CD4-positive, alpha-beta memory T cell (primary cell): ENCODE data around the gene TEX22. TPM values are rescaled to one million over a fixed set of nuclear protein-coding genes. Genes with fewer than 3 reads are reported as not detected.

Experiments
- CTCF ChIA-PET: fragments of 350-600 bp; sonication (Branson Sonifier 250); formaldehyde crosslinking; loops from one replicate; lab custom pipeline; 2021; ENCODE audit warnings: inconsistent platforms; ENCODE audit not compliant: partially characterized antibody; lab: Charles Lee
- POLR2A ChIA-PET: fragments of 350-600 bp; sonication (Branson Sonifier 250); formaldehyde crosslinking; loops from one replicate; lab custom pipeline; 2021; ENCODE audit not compliant: partially characterized antibody; lab: Charles Lee
- DNase-seq, 5 donors: peaks; one replicate each; pipeline versions ENCODE4 v3.0.0 to v3.0.0-alpha.2; 2020 to 2022; ENCODE audit warnings: mixed read lengths in 1 of 5
- H3K27ac ChIP-seq: one replicate; pipeline ENCODE4 v1.7.0; 2013; ENCODE audit warnings: low read depth, low read length
- H3K27me3 ChIP-seq: 2 replicates; pipeline ENCODE4 v1.7.0; 2013; ENCODE audit warnings: mild to moderate bottlenecking, low read length, moderate library complexity; ENCODE audit not compliant: insufficient read depth
- H3K36me3 ChIP-seq: 2 replicates; pipeline ENCODE4 v1.7.0; 2013; ENCODE audit warnings: mild to moderate bottlenecking, low read length, moderate library complexity; ENCODE audit not compliant: insufficient read depth
- H3K4me1 ChIP-seq: 2 replicates; pipeline ENCODE4 v1.7.0; 2013; ENCODE audit warnings: mild to moderate bottlenecking, low read length, moderate library complexity; ENCODE audit not compliant: insufficient read depth
- H3K4me3 ChIP-seq, 2 donors: one replicate each; pipeline ENCODE4 v1.7.0; 2013; ENCODE audit warnings: low read length in 2 of 2, mild to moderate bottlenecking in 1 of 2
- H3K9me3 ChIP-seq, 2 donors: one replicate each; pipeline ENCODE4 v1.7.0; 2013; ENCODE audit warnings: low read length in 2 of 2, control low read depth in 1 of 2; ENCODE audit not compliant: control insufficient read depth in 1 of 2
- H3K27ac Mint-ChIP-seq, 7 donors: one replicate each; pipeline ENCODE4 v1.8.0; 2020 to 2021; ENCODE audit warnings: mixed read lengths in 7 of 7, mild to moderate bottlenecking in 6 of 7, inconsistent platforms in 3 of 7, moderate library complexity in 3 of 7
- H3K27me3 Mint-ChIP-seq, 2 donors: one replicate each; pipeline ENCODE4 v1.8.0; 2020 to 2021; ENCODE audit warnings: mixed read lengths in 2 of 2
- H3K36me3 Mint-ChIP-seq, 2 donors: one replicate each; pipeline ENCODE4 v1.8.0; 2020 to 2021; ENCODE audit warnings: mixed read lengths in 2 of 2, inconsistent platforms in 1 of 2, mild to moderate bottlenecking in 1 of 2
- H3K4me1 Mint-ChIP-seq, 4 donors: one replicate each; pipeline ENCODE4 v1.8.0; 2020 to 2021; ENCODE audit warnings: mixed read lengths in 4 of 4, mild to moderate bottlenecking in 1 of 4
- H3K4me3 Mint-ChIP-seq, 8 donors: one replicate each; pipeline ENCODE4 v1.8.0; 2020 to 2021; ENCODE audit warnings: mixed read lengths in 8 of 8, mild to moderate bottlenecking in 7 of 8, moderate library complexity in 6 of 8, inconsistent platforms in 3 of 8
- H3K9me3 Mint-ChIP-seq, 8 donors: one replicate each; pipeline ENCODE4 v1.8.0; 2020 to 2021; ENCODE audit warnings: mixed read lengths in 8 of 8, mild to moderate bottlenecking in 5 of 8, inconsistent platforms in 3 of 8, moderate library complexity in 1 of 8
- intact Hi-C: fragments of 100-400 bp; cut with micrococcal nuclease; formaldehyde crosslinking; loops from one replicate; pipeline ENCODE4 v1.15.1; 2023
- polyA plus RNA-seq, 2 donors: library from polyadenylated mRNA; unstranded; fragments of 300-500 nt; fragmentation: Illumina TruSeq; gene quantifications; one replicate each; pipeline ENCODE4 v1.2.3, GENCODE V29; 2021
- total RNA-seq, 2 experiments: library from RNA; stranded (reverse); gene quantifications; one replicate each; pipeline ENCODE4 v1.2.3, GENCODE V29; 2021

TEX22 gene
- total and polyA plus RNA-seq, 4 experiments from 2014 or later = 4.7 to 7.5 TPM; not detected in 2

DNA sequence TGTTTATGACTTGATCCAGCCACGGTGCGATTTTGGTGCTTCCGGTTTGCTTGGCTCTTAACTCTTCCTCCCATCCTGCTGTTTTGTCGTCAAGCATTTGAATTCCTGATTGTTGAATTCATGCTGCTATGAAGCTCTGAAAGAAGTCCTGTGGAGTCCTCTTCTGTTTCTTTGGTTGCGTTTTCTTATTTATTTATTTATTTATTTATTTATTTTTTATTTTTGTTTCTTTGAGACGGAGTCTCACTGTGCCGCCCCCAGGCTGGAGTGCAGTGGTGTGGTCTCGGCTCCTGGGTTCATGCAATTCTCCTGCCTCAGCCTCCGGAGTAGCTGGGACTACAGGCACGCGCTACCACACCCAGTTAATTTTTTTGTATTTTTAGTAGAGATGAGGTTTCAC, 18.3 kb downstream of the TEX22 start:
- intact Hi-C loops = no loop called here
- H3K36me3 Mint-ChIP-seq = peaks cover 0 to 3% of the 10 kb centered on the region in 2 donors
- peak overlapping the region in 7 of 8 donors; percentile 4 to 76 (median 31) for H3K4me3 Mint-ChIP-seq

DNA sequence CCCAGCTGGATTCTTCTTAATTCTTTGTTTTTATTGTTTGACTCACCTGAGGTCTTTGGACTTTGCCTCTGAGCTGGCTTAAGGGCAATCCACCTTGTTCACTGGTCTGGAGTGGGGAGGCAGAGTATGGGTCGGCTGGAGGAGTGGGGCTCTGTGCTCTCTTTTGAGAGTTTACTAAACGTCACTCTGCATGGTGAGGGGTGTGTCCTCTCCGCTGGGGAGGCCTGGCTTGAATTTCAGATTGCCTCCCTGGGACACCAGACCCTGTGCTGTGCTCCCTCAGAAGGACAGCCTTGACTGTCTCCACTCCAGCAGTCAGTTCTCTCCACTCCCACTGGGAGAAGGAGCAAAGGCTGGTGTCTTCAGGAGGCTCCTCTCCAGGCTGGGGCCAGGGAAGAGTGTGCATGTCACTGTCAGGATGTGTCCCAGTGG, 19.4 kb downstream of the TEX22 start:
- peak overlapping the region in 1 of 7 donors; percentile 50 for H3K27ac Mint-ChIP-seq
- intact Hi-C loops = no loop called here
- H3K27me3 ChIP-seq = peaks cover 18% of the 10 kb centered on the region
- H3K4me1 Mint-ChIP-seq = peaks cover 7 to 43% (median 28%) of the 10 kb centered on the region in 4 donors
- POLR2A ChIA-PET = interaction anchor here (0.9 kb wide), 2 partner anchors 63 to 72 kb away, joined by 3 to 5 read pairs; no protein-coding TSS in a partner anchor
- peak overlapping the region in 5 of 8 donors; percentile 15 to 36 (median 22) for H3K4me3 Mint-ChIP-seq
- DNase-seq = no peak
- peaks cover 0 to 3% of the 10 kb centered on the region in 2 donors for H3K36me3 Mint-ChIP-seq
- peaks cover 42% of the 10 kb centered on the region for H3K4me1 ChIP-seq
- peaks cover 2 to 4% of the 10 kb centered on the region in 2 donors for H3K27me3 Mint-ChIP-seq
- no peaks in the 10 kb centered on the region for H3K9me3 ChIP-seq
- CTCF ChIA-PET = interaction anchor here (1.2 to 2.0 kb wide), 2 partner anchors 17 to 72 kb away, joined by 3 to 9 read pairs; no protein-coding TSS in a partner anchor
- H3K9me3 Mint-ChIP-seq = no peaks in the 10 kb centered on the region
- no peaks in the 10 kb centered on the region for H3K36me3 ChIP-seq
- H3K4me3 ChIP-seq = no peak overlapping the region
- H3K27ac ChIP-seq = no peak overlapping the region

More for the DNA sequence above, 18.3 kb downstream of the TEX22 start:
- Mint-ChIP-seq H3K27me3 (peaks cover 3 to 4% of the 10 kb centered on the region in 2 donors), H3K9me3 (no peaks in the 10 kb centered on the region), H3K27ac (peak overlapping the region in 3 of 7 donors; percentile 1 to 42 (median 8)), H3K4me1 (peaks cover 5 to 36% (median 20%) of the 10 kb centered on the region in 4 donors)
- no peaks in the 10 kb centered on the region for H3K36me3 ChIP-seq
- CTCF ChIA-PET = interaction anchor here (2.0 kb wide), 1 partner anchor 73 kb away, joined by 9 read pairs; no protein-coding TSS in a partner anchor
- peaks cover 25% of the 10 kb centered on the region for H3K27me3 ChIP-seq
- no peak overlapping the region for H3K27ac ChIP-seq
- DNase-seq = no peak
- no peak overlapping the region for H3K4me3 ChIP-seq
- POLR2A ChIA-PET = interaction anchor here (1.6 kb wide), 1 partner anchor 32 kb away, joined by 3 read pairs; no protein-coding TSS in a partner anchor
- H3K4me1 ChIP-seq = peaks cover 35% of the 10 kb centered on the region
- no peaks in the 10 kb centered on the region for H3K9me3 ChIP-seq

DNA sequence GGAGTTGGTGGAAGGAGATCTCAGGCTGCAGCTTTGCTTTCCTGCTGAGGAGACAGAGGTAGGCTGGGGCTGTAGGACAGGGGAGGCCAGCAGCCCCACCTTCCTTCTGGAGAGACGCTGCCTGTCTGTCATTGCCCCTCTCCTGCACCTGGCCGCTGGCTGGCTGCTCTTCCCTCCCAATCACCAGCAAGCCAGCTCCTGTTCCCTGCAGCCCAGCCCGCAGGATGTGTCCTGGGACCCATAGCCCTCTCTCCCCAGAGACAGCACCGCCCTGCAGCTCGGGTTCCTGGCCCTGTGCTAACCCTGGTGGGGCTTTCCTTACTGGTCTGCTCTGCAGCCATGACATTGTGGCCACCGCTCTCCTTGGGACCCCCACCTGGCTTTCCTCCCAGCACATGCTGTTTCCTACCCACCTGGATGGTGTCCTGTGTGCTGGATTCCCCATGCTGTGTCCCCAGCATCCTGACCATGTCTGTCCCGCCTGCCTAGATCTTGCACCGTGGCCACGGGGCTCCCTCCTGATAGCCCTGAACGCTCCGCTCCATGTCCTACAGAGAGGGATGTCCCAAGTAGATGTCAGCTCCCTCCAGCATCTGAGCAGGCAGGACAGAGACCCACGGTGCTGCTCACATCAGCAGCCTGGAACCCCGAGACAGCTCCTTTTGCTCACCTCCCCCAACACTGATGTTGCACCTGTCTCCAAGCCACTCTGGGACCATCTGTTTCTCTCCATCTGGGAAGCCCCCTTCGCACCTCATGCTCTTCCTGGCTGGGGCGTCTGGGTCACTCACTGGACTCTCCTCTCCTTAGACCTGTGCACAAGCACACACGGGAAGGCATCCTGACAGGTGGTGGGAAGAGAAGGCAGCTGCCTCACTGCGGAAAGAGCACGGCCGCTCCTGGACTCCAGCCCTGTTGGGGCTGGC, 20.2 kb downstream of the TEX22 start:
- peak overlapping the region; percentile 15 to 78 (median 62) for H3K4me3 Mint-ChIP-seq
- ChIA-PET CTCF (interaction anchor here (1.2 to 2.0 kb wide), 2 partner anchors 16 to 71 kb away, joined by 3 to 9 read pairs; no protein-coding TSS in a partner anchor), POLR2A (interaction anchor here (0.6 to 1.0 kb wide), 4 partner anchors 14 to 71 kb away, joined by 3 to 5 read pairs (median 3); no protein-coding TSS in a partner anchor)
- Histone ChIP-seq H3K4me1 (peaks cover 43% of the 10 kb centered on the region), H3K9me3 (no peaks in the 10 kb centered on the region), H3K27me3 (peaks cover 10% of the 10 kb centered on the region), H3K36me3 (no peaks in the 10 kb centered on the region), H3K27ac (peak overlapping the region; percentile 48), H3K4me3 (peak overlapping the region in 1 of 2 donors; percentile 49)
- H3K27ac Mint-ChIP-seq = peak overlapping the region in 4 of 7 donors; percentile 7 to 88 (median 50)
- H3K9me3 Mint-ChIP-seq = no peaks in the 10 kb centered on the region
- H3K36me3 Mint-ChIP-seq = peaks cover 0 to 5% of the 10 kb centered on the region in 2 donors
- peaks cover 5 to 42% (median 26%) of the 10 kb centered on the region in 4 donors for H3K4me1 Mint-ChIP-seq
- H3K27me3 Mint-ChIP-seq = peaks cover 0 to 2% of the 10 kb centered on the region in 2 donors
- peak in 1 of 5 donors; percentile 32 for DNase-seq
- intact Hi-C loops = loop anchor here (1.0 kb wide), 1 partner anchor 73 kb away; the partner anchor contains the start of gene TEDC1

DNA sequence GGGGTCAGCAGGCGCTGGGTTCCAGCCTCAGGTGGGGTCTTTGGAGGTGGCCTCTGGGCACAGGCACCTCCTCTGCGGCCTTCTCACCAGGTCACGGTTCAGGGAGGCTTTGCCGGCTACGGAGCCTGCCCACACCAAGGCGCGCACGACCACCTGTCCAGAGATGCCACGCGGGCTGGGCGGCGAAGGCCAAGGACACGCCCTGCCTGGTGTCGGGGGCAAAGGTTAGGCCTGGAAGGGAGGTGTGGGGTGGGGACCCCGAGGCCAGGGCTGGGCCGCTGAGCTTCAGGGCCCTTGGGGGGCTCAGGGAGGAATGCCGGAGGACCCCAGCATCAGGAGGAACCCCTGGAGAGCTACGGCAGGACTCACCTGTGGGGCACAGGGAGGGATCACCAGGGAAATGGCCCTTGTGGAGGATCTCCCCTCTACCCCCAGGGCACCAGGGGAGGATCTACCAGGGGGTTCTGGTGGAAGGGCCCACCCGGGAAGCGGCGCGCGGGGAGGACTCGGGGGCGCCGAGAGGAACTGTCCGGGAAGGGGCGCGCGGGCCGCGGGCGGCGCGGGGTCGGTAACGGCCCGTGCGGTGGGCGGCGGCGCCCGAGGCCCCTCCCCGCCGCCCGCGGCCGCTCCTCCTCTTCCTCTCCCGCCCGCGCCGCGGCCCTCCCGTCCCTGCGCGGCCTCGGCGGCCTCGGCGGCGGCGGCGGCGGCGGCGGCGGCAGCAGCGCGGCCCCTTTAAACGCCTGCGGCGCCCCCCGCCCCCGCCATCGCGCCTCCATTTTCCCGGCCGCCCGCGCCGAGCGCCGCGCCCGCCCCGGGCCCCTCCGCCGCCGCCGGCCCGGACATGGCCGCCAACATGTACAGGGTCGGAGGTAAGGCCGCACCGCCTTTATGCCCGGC, 21.1 kb downstream of the TEX22 start, which contains the start of gene MTA1:
Gene MTA1, plus strand, starts transcription at position 633 of the 897 bp plus-strand sequence. Its CDS starts 209 bp downstream, at position 842.
- intact Hi-C loops = loop anchor here (1.0 kb wide), 1 partner anchor 72 kb away; the partner anchor contains the start of gene TEDC1
- POLR2A ChIA-PET = interaction anchor here (0.6 to 1.0 kb wide), 2 partner anchors 15 to 68 kb away, joined by 3 read pairs; no protein-coding TSS in a partner anchor
- H3K27me3 Mint-ChIP-seq = peaks cover 0 to 2% of the 10 kb centered on the region in 2 donors

DNA sequence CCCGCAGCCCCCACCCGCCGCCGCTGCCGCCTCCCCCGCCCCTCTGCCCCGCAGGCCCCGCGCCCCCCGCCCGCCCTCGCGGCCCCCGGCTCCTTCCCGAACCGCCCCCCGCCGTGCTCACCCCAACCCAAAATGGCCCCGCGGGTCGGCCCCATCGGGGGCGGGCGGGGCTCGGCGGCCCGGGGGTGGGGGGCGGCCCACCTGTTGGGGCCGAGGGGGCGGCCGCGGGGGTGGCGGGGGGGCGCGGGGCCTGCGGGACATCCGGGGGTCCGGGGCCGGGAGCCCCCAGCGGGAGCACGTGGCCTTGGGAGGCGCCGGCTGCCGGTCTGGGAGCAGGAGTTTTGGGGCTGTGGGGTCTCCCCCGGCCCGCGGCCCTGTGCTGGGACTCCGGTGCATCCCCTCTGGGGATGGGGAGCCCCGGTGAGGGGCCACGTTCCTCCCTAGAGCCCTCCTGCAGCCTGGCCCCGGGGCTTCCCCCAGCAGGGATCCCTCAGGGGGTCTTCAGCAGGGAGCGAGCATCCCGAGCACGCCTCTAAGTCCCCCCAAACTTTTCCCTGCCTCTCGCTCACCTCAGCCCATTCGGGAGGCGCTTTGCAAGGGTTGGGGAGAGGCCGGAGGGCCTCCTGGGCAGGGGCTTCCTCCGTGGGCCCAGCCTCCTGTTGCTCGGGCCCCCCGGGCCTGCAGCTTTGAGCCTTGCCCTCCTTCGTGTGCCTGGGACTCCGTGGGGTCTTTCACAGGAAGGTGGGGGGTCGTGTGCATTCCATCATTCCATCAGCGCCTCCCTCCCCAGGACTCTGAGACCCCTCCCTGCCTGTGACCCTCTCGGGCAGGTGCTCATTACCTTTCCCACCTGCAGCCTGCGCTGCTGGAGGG, 22.0 kb downstream of the TEX22 start:
- Mint-ChIP-seq H3K4me1 (peaks cover 3 to 42% (median 25%) of the 10 kb centered on the region in 4 donors), H3K27ac (peak overlapping the region; percentile 53 to 89 (median 75)), H3K36me3 (peaks cover 0 to 7% of the 10 kb centered on the region in 2 donors), H3K9me3 (no peaks in the 10 kb centered on the region), H3K27me3 (no peaks in the 10 kb centered on the region), H3K4me3 (peak overlapping the region; percentile 82 to 91 (median 86))
- Histone ChIP-seq H3K4me1 (peaks cover 36% of the 10 kb centered on the region), H3K27ac (peak overlapping the region; percentile 35), H3K36me3 (no peaks in the 10 kb centered on the region), H3K9me3 (no peaks in the 10 kb centered on the region), H3K27me3 (no peaks in the 10 kb centered on the region), H3K4me3 (peak overlapping the region; percentile 42 to 54)
- ChIA-PET CTCF (no interaction called here), POLR2A (interaction anchor here (1.1 kb wide), 1 partner anchor 60 kb away, joined by 5 read pairs; no protein-coding TSS in a partner anchor)
- intact Hi-C loops = no loop called here
- no peak for DNase-seq

More for the DNA sequence above, 21.1 kb downstream of the TEX22 start, which contains the start of gene MTA1:
- Histone ChIP-seq H3K27ac (peak within 1 kb of the TSS; percentile 48), H3K27me3 (peaks cover 2% of the 10 kb centered on the region), H3K4me1 (peaks cover 43% of the 10 kb centered on the region), H3K4me3 (peak within 1 kb of the TSS; percentile 42 to 54), H3K36me3 (no peaks in the 10 kb centered on the region), H3K9me3 (no peaks in the 10 kb centered on the region)
- H3K4me3 Mint-ChIP-seq = peak within 1 kb of the TSS; percentile 82 to 91 (median 86)
- no peaks in the 10 kb centered on the region for H3K9me3 Mint-ChIP-seq
- peak in 4 of 5 donors; percentile 45 to 51 (median 49) for DNase-seq
- peak within 1 kb of the TSS in 6 of 7 donors; percentile 70 to 89 (median 78) for H3K27ac Mint-ChIP-seq
- H3K36me3 Mint-ChIP-seq = peaks cover 0 to 7% of the 10 kb centered on the region in 2 donors
- H3K4me1 Mint-ChIP-seq = peaks cover 5 to 45% (median 26%) of the 10 kb centered on the region in 4 donors
- CTCF ChIA-PET = interaction anchor here (0.6 kb wide), 1 partner anchor 15 kb away, joined by 4 read pairs; no protein-coding TSS in a partner anchor
